Fibroblast of pulmonary artery (primary cell): ENCODE data around the gene ZNF300.
"Not testable (repeated sequence)": the region's sequence is repeated elsewhere in the genome, so short reads cannot be mapped to it uniquely, and the experiment has no call there.

Experiments used
- DNase-seq: peaks from one replicate; pipeline ENCODE4 v3.0.0-alpha.2; 2010; ENCODE audit warnings: low read depth
- H3K4me3 ChIP-seq: replicated peaks from 2 replicates; pipeline ENCODE4 v1.5.1; 2011; ENCODE audit warnings: low read depth, mild to moderate bottlenecking, control low read depth, low read length, moderate library complexity
- TF ChIP-seq, protein P1 (sequence below): IDR thresholded peaks from 2 replicates; pipeline ENCODE4 v1.5.1; 2011; ENCODE audit warnings: mild to moderate bottlenecking, control low read depth, low read length, inconsistent platforms; ENCODE audit errors: missing control alignments

Gene ZNF300

DNA sequence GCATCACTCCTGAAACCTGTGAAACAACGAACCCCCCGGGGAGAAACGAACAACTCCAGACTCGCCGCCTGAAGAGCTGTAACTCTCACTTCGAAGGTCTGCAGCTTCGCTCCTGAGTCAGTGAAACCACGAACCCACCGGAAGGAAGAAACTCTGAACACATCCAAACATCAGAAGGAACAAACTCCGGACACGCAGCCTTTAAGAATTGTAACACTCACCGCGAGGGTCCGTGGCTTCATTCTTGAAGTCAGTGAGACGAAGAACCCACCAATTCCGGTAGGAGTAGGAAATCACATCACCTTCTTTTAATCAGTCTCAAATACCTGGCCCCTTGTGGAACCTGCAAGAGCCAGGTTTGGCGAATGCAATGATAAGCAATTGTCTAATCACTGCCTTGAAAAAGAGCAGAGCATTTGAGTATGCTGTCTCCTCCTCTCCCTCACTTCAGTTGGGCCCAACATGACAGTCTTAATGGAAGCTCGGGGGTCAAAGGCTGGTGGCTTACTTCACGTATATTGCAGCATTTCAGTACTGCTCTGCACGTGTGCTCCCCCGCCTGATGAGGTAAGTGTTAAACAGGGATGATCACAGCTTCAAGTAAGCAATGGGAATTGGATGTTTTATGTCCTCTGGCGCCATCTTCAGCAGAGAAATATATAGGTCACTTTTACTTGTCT is 58.0 kb downstream of the ZNF300 start:
- TF ChIP-seq, protein P1, sequence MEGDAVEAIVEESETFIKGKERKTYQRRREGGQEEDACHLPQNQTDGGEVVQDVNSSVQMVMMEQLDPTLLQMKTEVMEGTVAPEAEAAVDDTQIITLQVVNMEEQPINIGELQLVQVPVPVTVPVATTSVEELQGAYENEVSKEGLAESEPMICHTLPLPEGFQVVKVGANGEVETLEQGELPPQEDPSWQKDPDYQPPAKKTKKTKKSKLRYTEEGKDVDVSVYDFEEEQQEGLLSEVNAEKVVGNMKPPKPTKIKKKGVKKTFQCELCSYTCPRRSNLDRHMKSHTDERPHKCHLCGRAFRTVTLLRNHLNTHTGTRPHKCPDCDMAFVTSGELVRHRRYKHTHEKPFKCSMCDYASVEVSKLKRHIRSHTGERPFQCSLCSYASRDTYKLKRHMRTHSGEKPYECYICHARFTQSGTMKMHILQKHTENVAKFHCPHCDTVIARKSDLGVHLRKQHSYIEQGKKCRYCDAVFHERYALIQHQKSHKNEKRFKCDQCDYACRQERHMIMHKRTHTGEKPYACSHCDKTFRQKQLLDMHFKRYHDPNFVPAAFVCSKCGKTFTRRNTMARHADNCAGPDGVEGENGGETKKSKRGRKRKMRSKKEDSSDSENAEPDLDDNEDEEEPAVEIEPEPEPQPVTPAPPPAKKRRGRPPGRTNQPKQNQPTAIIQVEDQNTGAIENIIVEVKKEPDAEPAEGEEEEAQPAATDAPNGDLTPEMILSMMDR, result peak; percentile 72
- DNase-seq, result peak; percentile 94
- no peak overlapping the region for H3K4me3 ChIP-seq

DNA sequence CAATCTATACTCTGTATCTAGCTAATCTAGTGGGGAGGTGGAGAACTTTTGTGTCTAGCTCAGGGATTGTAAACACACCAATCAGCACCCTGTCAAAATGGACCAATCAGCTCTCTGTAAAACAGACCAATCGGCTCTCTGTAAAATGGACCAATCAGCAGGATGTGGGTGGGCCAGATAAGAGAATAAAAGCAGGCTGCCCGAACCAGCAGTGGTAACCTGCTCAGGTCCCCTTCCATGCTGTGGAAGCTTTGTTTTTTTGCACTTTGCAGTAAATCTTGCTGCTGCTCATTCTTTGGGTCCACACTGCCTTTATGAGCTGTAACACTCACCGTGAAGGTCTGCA is 58.5 kb downstream of the ZNF300 start, which contains the start of gene IRGM:
Gene IRGM (plus strand): TSS at position 214 of the 346 bp plus-strand sequence. CDS start 1,603 bp downstream, outside the sequence.
- not testable (repeated sequence) for H3K4me3 ChIP-seq, DNase-seq

DNA sequence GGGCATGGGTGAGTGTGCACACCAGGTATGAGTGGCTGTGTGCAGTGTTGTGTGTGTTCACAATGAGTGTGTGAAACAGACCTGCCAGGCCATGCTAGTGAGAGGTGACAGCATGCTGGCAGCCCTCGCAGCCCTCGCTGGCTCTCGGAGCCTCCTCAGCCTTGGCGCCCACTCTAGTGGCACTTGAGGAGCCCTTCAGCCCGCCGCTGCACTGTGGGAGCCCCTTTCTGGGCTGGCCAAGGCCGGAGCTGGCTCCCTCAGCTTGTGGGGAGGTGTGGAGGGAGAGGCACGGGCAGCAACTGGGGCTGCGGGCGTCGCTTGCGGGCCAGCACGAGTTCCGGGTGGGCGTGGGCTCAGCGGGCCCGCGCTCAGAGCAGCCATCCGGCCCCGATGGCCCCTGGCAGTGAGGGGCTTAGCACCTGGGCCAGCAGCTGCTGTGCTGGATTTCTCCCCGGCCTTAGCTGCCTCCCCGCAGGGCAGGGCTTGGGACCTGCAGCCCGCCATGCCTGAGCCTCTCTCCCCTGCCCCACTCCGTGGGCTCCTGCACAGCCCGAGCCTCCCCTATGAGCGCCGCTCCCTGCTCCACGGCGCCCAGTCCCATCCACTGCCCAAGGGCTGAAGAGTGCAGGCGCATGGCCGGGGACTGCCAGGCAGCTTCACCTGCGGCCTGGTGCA is 59.5 kb downstream of the ZNF300 start:
- H3K4me3 ChIP-seq, DNase-seq: not testable (repeated sequence)
